ENCODE measurements around the gene FOXN3. TPM values are rescaled to one million over a fixed set of nuclear protein-coding genes. Genes with fewer than 3 reads are reported as not detected.

Gene FOXN3
- total RNA-seq, 6 experiments from 2014 or later: 41.5 to 74.2 (median 55.8) TPM

GRCh38 chr14:89324501-89325298 is 92.3 kb downstream of the FOXN3 start:
- H3K9me3 ChIP-seq: no peaks in the 10 kb centered on the region
- H3K36me3 ChIP-seq: no peaks in the 10 kb centered on the region
- no peak overlapping the region for H3K4me3 ChIP-seq
- intact Hi-C loops (cut with DNase I): no loop called here
- 89% methylated on average over 5 of the region's 9 CpGs for WGBS (ENCODE audit: insufficient coverage, low coverage, low lambda C conversion rate, missing lambda C conversion rate)
- peaks cover 0 to 25% (median 9%) of the 10 kb centered on the region in 4 donors for H3K4me1 ChIP-seq
- no peak overlapping the region for H3K27ac ChIP-seq
- no peak for ATAC-seq
- H3K27me3 ChIP-seq: no peaks in the 10 kb centered on the region
- no peak for TF ChIP-seq POLR2A (IDR thresholded peaks at IDR 0.05)
- no peak for DNase-seq

- TF ChIP-seq CTCF (IDR thresholded peaks at IDR 0.05): no peak
- TF ChIP-seq POLR2A (IDR thresholded peaks at IDR 0.05): no peak
- intact Hi-C loops (cut with DNase I): no loop called here
- Histone ChIP-seq H3K27me3 (no peaks in the 10 kb centered on the region), H3K4me3 (no peak overlapping the region), H3K9me3 (no peaks in the 10 kb centered on the region), H3K4me1 (no peaks in the 10 kb centered on the region), H3K36me3 (no peaks in the 10 kb centered on the region), H3K27ac (no peak overlapping the region)
- WGBS (ENCODE audit: insufficient coverage, low coverage, low lambda C conversion rate, missing lambda C conversion rate): 69% methylated on average over 6 of the region's 6 CpGs
- ATAC-seq: no peak
- DNase-seq: no peak
Observed at GRCh38 chr14:89320381-89321000, 96.5 kb downstream of the FOXN3 start.

GRCh38 chr14:89319687-89320086 is 97.3 kb downstream of the FOXN3 start:
- no peak for TF ChIP-seq POLR2A (IDR thresholded peaks at IDR 0.05)
- no peak for TF ChIP-seq CTCF (IDR thresholded peaks at IDR 0.05)
- Histone ChIP-seq H3K4me3 (no peak overlapping the region), H3K9me3 (no peaks in the 10 kb centered on the region), H3K4me1 (no peaks in the 10 kb centered on the region), H3K27me3 (no peaks in the 10 kb centered on the region), H3K36me3 (no peaks in the 10 kb centered on the region), H3K27ac (no peak overlapping the region)
- ATAC-seq: no peak
- intact Hi-C loops (cut with DNase I): no loop called here
- no peak for DNase-seq
- 97% methylated on average over 4 of the region's 4 CpGs for WGBS (ENCODE audit: insufficient coverage, low coverage, low lambda C conversion rate, missing lambda C conversion rate)

- no peaks in the 10 kb centered on the region for H3K9me3 ChIP-seq
- intact Hi-C loops (cut with DNase I): no loop called here
- WGBS (ENCODE audit: insufficient coverage, low coverage, low lambda C conversion rate, missing lambda C conversion rate): 73% methylated on average over 3 of the region's 4 CpGs
- TF ChIP-seq CTCF (IDR thresholded peaks at IDR 0.05): no peak
- no peak for TF ChIP-seq POLR2A (IDR thresholded peaks at IDR 0.05)
- H3K27me3 ChIP-seq: no peaks in the 10 kb centered on the region
- no peak for DNase-seq
- no peak overlapping the region for H3K27ac ChIP-seq
- no peaks in the 10 kb centered on the region for H3K4me1 ChIP-seq
- no peak for ATAC-seq
- H3K4me3 ChIP-seq: no peak overlapping the region
- no peaks in the 10 kb centered on the region for H3K36me3 ChIP-seq
Observed at GRCh38 chr14:89317051-89317691, 99.9 kb downstream of the FOXN3 start.
